Measurements from ENCODE around the gene SYCE3. TPM values are rescaled to one million over a fixed set of nuclear protein-coding genes. Genes with fewer than 3 reads are reported as not detected.

The SYCE3 gene
- total RNA-seq, 1 donor from 2014 or later = not detected

DNA sequence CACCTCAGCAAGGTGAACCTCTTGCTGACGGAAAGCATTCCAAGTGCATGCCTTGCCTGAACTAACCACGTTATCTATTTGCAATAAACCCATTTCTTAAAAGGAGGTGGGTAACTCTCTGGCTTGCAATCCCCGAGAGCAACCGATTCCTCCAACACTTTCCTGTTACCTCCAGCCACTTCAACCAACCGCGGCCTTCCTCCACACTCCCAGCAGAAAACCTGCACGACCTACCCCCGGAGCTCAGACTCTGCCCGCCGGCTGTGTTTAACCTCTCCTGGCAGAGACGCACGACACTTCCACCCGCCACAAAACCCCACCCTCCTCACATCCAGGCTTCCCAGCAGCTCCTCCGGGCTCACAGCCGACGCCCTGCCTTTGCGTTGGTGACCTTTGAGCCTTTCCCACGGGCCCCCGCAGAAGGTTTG is 38.0 kb downstream of the SYCE3 start:
- H3K9me3 Mint-ChIP-seq (ENCODE audit: low read depth) = no peaks in the 10 kb centered on the region
- H3K4me1 Mint-ChIP-seq (ENCODE audit: low read depth) = peaks cover 11% of the 10 kb centered on the region
- TF ChIP-seq, protein P1, sequence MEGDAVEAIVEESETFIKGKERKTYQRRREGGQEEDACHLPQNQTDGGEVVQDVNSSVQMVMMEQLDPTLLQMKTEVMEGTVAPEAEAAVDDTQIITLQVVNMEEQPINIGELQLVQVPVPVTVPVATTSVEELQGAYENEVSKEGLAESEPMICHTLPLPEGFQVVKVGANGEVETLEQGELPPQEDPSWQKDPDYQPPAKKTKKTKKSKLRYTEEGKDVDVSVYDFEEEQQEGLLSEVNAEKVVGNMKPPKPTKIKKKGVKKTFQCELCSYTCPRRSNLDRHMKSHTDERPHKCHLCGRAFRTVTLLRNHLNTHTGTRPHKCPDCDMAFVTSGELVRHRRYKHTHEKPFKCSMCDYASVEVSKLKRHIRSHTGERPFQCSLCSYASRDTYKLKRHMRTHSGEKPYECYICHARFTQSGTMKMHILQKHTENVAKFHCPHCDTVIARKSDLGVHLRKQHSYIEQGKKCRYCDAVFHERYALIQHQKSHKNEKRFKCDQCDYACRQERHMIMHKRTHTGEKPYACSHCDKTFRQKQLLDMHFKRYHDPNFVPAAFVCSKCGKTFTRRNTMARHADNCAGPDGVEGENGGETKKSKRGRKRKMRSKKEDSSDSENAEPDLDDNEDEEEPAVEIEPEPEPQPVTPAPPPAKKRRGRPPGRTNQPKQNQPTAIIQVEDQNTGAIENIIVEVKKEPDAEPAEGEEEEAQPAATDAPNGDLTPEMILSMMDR (IDR thresholded peaks at IDR 0.05; ENCODE audit: unreplicated experiment) = no peak
- H3K27me3 Mint-ChIP-seq = peaks cover 14% of the 10 kb centered on the region
- H3K4me3 Mint-ChIP-seq (ENCODE audit: low read depth) = peak overlapping the region; percentile 83
- DNase-seq (ENCODE audit: low spot score, unreplicated experiment) = no peak
- H3K36me3 Mint-ChIP-seq (ENCODE audit: insufficient read depth) = peaks cover 4% of the 10 kb centered on the region
- H3K27ac Mint-ChIP-seq = peak overlapping the region; percentile 96

DNA sequence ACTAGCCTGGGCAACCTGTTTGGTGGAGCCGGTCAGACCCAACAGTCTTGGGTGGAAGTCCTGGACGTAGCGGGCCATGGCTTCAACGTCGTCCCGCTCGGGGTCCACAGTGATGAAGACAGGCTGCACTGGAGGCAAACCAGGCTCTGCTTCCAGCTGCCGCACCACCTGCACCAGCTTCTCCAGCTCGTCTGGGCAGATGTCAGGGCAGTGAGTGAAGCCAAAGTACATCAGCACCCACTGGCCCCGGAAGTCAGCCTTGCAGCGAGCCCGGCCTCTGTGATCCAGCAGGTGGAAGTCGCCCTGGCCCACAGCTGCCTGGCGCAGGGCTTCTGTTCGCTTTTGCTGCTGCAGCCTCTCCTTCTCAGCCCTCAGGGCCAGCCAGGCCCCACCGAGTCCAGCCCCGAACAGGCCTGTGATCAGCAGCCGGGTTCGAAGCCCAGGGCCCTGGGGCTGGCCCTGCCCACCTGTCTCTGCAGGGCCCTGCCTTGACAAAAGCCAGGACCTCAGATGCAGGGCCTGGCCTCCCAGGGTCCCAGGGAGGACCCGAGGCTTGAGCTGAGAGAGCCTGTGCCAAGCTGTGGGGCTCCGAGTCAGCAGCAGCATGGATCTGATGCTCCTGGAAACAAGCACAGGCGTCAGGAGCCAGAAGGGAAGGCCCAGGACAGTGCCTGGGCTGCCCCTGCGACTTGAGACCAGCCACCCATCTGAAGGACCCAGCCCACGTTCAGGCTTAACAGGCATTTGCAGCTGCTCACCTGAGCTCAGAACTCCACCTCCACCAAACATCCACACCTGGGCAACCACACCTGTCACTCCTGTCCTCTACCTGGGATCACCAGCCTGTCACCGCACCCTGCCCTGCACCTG is 38.7 kb downstream of the SYCE3 start:
- Mint-ChIP-seq H3K9me3 (ENCODE audit: low read depth) (no peaks in the 10 kb centered on the region), H3K4me1 (ENCODE audit: low read depth) (peaks cover 11% of the 10 kb centered on the region), H3K27ac (peak overlapping the region; percentile 96), H3K36me3 (ENCODE audit: insufficient read depth) (peaks cover 4% of the 10 kb centered on the region), H3K27me3 (peaks cover 13% of the 10 kb centered on the region), H3K4me3 (ENCODE audit: low read depth) (peak overlapping the region; percentile 83)
- DNase-seq (ENCODE audit: low spot score, unreplicated experiment) = no peak
- TF ChIP-seq, protein P1 (IDR thresholded peaks at IDR 0.05; ENCODE audit: unreplicated experiment) = no peak

DNA sequence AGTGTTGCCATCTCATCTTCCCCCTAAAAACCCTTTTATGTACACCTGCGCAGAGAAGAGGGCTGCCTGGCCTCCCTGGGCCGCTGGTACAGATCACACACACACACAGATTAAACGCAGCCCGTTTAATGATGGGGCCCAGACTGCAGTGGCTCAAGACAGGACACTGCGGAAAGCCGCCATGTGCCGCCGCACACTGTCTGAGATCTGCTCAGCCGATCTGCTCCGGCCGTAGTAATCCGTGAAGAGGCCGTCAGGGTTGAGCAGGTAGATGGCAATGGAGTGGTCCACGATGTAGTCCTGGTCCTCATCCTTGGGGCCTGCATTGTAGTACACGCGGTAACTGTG is 39.3 kb downstream of the SYCE3 start:
- Mint-ChIP-seq H3K27me3 (peaks cover 7% of the 10 kb centered on the region), H3K9me3 (ENCODE audit: low read depth) (no peaks in the 10 kb centered on the region), H3K27ac (no peak overlapping the region), H3K4me1 (ENCODE audit: low read depth) (peaks cover 11% of the 10 kb centered on the region), H3K4me3 (ENCODE audit: low read depth) (no peak overlapping the region), H3K36me3 (ENCODE audit: insufficient read depth) (peaks cover 4% of the 10 kb centered on the region)
- no peak for DNase-seq (ENCODE audit: low spot score, unreplicated experiment)
- TF ChIP-seq, protein P1 (IDR thresholded peaks at IDR 0.05; ENCODE audit: unreplicated experiment) = no peak

DNA sequence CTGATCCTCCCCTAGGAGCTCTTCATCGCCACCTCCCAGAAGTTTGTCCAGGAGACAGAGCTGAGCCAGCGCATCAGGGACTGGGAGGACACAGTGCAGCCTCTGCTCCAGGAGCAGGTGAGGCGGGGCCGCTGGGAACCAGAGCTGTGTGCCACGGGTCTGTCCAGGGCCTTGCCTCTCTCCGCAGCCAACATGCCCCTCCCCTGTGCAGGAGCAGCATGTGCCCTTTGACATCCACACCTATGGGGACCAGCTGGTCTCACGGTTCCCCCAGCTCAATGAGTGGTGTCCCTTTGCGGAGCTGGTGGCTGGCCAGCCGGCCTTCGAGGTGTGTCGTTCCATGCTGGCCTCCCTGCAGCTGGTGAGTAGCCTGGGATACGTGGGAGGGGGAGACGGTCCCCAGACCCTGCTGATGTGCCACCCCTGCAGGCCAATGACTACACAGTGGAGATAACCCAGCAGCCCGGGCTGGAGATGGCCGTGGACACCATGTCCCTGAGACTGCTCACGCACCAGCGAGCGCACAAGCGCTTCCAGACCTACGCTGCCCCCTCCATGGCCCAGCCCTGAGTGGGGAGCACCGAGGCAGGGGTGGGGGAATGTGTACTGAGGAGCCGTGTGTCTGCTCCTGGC is 39.8 kb downstream of the SYCE3 start:
- H3K4me3 Mint-ChIP-seq (ENCODE audit: low read depth) = no peak overlapping the region
- H3K4me1 Mint-ChIP-seq (ENCODE audit: low read depth) = peaks cover 11% of the 10 kb centered on the region
- H3K27ac Mint-ChIP-seq = no peak overlapping the region

DNA sequence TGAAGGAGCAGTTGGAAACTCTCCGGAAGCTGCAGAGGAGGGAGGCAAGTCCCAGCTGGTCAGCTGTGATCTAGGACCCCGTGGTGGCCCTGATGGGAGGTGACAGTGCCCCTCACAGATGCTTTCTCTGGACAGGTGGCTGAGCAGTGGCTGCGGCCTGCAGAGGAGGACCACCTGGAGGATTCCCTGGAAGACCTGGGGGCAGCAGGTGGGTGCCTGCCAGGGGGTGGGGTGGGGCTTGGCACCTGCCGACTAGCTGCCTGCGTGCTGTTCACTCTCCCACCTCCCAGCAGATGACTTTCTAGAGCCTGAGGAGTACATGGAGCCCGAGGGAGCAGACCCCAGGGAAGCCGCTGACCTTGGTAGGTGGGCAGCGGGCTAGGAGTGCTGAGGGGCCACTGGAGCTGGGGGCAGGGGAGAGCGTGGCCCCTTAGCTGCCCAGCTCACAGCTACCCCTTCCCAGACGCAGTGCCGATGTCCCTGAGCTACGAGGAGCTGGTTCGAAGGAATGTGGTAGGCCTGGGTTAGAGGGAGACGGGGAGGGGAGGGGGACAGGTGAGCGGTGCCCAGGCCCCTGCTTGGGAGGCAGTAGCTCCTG is 40.4 kb downstream of the SYCE3 start:
- no peaks in the 10 kb centered on the region for H3K27me3 Mint-ChIP-seq
- no peak overlapping the region for H3K4me3 Mint-ChIP-seq (ENCODE audit: low read depth)
- TF ChIP-seq, protein P1 (IDR thresholded peaks at IDR 0.05; ENCODE audit: unreplicated experiment) = no peak
- H3K36me3 Mint-ChIP-seq (ENCODE audit: insufficient read depth) = peaks cover 4% of the 10 kb centered on the region
- H3K4me1 Mint-ChIP-seq (ENCODE audit: low read depth) = peaks cover 11% of the 10 kb centered on the region
- H3K9me3 Mint-ChIP-seq (ENCODE audit: low read depth) = no peaks in the 10 kb centered on the region
- H3K27ac Mint-ChIP-seq = no peak overlapping the region
- no peak for DNase-seq (ENCODE audit: low spot score, unreplicated experiment)

More for the DNA sequence above, 39.8 kb downstream of the SYCE3 start:
- Mint-ChIP-seq H3K27me3 (peaks cover 2% of the 10 kb centered on the region), H3K36me3 (ENCODE audit: insufficient read depth) (peaks cover 4% of the 10 kb centered on the region), H3K9me3 (ENCODE audit: low read depth) (no peaks in the 10 kb centered on the region)
- no peak for DNase-seq (ENCODE audit: low spot score, unreplicated experiment)
- TF ChIP-seq, protein P1 (IDR thresholded peaks at IDR 0.05; ENCODE audit: unreplicated experiment) = no peak

Measured in progenitor cell of endocrine pancreas (in vitro differentiated cells).